GM18870 (cell line): ENCODE measurements around the gene COL19A1.
A peak's percentile ranks its signal among the peaks of the same experiment; 100 is the strongest.

ENCODE experiments used
- ATAC-seq: cut with Tn5 transposase; IDR thresholded peaks from one replicate; pipeline ENCODE4 v1.9.1; 2021; ENCODE audit warnings: moderate library complexity; ENCODE audit not compliant: unreplicated experiment

The COL19A1 gene

DNA sequence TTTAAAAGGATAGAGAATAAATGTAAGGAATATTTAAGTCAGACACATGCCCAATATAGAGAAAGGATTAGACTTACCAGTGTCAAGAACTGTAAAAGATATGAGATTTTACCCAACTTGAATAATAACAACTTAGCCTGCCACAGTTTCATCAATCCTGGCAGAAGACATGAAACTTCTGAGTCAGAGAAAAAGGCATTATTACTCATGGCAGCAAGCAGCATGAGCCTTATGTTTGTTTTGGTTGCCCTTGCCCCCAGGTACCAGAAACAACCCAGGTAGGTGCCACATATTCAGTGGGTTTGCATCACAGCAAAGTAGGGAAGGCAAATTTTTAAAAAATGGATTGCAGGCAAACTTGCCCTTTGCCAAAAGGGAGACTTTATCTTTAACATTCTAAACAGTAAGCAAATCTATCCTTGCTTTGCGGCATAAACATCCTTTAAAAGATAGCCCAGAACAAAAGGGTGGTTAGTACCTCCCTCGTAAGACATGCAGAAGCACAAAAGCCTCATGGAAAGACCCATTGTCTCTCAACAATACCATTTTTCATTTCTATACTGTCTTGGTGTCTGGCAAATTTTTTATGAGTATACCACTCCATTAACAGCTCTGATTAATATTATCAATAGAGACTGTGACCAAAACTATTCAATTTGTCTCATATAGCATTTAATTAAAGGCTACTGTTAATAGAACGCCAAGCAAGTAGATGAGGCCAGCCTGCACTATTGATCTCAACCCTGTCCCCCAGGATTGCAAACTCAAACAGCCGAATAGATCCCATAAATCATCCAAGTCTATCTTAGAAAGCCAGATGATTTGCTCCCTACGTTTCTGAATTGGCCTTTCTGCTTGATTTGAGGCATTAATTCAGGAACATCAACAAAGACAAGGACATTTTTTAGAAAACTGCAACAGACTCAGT is 185.1 kb downstream of the COL19A1 start:
- no peak for ATAC-seq

DNA sequence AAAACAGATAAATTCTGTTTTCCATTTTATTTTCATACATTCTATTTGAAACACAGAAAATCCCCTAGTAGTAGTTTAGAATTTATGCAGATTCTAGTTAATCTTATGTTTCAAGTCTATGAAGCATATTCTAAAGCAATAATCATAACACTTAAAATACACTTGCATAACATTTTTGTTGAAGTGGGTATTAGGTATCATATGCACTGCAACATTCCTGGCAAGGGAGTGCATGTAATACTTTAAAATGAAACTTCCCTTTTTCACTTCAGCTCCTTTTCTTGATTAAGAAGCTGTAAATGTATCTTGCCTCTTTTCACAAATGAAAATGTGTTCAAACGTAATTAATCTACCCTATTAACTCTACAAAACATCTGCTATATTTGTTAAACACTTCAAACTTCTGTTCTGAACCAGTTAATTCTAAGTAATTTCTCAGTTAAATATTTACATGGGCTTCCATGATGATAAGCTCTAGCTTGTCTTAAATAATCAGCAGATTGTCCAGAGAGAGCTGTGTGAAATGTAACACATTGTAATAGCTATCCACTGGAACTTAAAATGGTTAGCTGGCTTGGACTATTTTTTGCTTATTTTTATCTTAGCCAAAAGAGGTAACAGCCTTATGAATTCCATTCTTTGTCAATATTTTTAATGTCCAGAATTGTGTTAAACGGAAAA is 192.8 kb downstream of the COL19A1 start:
- ATAC-seq: no peak

DNA sequence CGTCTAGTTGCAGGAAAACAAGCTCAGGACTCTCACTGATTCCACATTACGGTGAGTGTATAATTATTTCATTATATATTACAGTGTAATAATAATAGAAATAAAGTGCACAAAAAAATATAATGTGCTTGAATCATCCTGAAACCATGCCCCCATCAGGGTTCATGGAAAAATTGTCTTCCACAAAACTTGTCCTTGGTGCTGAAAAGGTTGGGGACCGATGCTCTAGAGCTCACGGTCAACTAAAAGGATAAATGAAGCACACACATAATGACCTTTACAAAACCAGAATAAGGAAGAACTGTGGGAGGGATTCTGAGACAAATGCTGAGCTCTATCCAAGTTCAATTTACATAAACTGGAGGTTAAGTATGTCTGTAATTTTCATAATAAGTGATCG is 194.3 kb downstream of the COL19A1 start:
- no peak for ATAC-seq

DNA sequence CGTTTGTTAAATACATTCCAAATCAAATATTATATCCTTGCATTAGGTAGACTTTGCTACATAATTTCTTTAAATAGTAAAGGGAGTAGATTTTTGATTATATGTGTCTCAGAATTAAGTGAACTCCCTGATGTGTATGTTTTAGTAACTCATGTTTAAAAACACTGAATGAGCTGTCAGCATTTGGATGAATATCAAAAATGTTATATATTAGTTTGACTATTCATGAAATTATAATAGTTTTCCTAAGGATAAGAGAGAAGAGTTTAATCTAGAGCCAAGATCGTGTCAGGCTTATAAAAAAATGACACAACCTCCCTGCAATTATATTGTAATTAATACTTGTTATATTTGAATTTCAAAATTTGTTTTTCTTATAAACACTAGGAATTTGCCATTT is 195.2 kb downstream of the COL19A1 start:
- no peak for ATAC-seq

DNA sequence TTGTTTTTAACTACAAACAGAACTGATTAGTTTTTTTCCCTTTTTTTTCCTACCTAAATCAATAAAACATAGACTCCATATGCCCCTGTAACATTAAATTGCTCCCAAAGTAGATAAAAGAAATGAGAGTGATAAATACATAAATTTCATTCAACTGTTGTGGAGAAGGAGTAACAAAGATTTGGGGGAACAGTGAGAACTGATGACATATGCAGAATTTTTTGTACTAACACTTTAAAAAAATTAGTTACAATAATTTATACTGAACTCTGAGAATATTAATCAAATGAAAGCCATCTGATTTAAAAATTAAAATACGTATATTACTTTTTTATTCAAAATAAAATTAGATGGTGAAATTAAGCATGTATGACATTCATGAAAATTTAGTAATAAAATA is 195.7 kb downstream of the COL19A1 start:
- no peak for ATAC-seq

DNA sequence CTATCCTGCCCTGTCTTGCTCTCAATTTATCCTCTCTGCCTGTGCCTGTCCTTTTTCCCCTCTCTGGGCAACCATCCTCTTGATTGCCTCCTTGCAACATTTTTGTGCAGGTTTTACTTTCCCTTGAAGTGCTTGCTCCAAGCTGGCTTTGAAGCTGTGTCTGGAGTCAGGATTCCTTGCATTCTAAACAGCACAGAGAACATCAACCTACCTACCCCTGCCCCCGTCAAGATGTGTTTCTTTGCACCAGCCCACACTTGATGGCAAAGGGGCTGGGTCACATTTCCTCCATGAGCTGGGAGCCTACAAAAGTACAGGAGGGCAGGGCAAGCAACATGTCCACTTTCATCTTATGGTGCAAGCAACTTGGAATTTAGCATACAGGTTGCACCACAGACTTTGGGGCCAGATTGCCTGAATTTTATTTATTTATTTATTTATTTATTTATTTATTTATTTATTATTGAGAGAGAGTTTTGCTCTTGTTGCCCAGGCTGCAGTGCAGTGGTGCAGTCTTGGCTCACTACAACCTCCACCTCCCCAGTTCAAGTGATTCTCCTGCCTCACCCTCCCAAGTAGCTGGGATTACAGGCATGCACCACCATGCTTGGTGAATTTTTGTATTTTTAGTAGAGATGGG is 206.3 kb downstream of the COL19A1 start:
- no peak for ATAC-seq

DNA sequence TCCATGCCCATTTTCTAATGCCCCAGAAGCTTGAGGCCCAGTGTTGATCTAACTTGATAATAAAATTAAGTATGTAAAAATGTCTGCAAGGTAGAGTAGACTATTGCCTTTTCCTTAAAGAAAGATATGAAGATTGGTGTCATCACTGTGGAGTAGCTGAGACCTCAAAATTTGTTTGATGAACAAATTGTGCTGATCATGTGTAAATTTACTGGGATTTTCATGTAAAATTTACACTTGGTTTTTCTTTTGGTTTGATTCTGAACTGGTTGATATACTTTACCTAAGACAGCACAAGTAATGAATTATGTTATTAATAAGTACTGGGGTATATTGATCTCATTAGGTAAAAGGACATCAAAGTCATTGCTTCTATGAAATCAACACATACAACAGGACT is 207.3 kb downstream of the COL19A1 start:
- no peak for ATAC-seq

DNA sequence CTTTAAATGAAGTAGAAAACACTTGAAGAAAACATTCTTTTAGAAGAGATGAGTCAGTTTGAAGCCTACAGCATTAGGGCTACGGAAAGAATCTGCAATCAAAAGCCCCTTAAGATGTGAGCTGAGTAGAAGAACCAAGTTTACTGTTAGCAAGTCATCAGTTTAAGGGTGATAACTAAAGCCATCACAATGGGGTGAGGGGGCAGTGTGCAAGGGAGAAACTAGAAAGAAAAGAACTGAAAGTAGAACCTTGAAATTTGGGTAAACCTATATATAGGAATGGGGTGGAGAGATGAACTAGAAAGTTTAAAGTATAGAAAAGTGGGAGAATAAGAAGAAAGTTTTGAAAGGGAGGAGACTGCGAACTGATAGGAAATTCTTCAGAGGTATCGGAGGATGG is 212.9 kb downstream of the COL19A1 start:
- ATAC-seq: peak; percentile 39

DNA sequence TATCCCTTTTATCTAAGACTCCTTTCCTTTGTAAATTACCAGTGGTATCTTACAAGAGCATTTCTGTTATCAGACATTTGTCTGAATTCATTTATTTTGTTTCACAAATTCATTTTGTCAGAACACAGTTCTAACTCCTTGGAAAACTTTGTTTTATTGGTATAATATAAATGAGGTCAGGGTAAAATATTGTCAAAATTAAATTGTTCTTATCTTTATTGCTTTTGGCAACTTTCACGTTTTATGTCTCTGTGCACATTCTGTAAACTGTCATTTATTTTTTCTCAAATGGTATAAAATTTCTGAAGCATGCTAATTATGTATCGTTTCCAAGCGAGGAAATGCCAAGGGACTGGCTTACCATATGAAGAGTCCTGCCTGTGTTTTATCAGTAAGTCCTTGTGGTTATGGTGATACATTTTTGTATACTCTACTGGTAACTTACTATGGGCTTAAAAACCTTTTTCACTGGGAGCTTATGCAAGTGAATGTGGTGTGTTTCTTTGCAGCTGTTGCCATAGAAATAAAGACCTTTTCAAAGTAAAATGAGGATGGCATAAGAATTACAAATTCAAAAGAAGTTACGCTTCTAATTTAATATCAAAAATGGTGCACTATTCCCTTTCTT is 214.2 kb downstream of the COL19A1 start:
- ATAC-seq: no peak

DNA sequence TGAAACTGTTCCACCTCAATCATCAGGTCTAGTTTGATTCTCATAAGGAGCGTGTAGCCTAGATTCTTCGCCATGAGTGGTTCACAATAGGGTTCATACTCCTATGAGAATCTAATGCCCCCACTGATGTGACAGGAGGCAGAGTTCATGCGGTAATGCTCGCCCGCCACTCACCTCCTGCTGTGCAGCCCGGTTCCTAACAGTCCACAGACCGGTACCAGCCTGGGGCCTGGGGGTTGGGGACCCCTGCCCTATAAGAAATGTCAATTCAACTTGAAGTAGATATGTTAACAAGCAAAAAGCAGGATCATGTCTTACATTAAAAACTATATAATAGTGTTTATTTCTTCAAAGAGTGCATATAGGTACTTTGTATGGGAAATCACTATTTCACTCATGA is 216.5 kb downstream of the COL19A1 start:
- ATAC-seq: no peak

DNA sequence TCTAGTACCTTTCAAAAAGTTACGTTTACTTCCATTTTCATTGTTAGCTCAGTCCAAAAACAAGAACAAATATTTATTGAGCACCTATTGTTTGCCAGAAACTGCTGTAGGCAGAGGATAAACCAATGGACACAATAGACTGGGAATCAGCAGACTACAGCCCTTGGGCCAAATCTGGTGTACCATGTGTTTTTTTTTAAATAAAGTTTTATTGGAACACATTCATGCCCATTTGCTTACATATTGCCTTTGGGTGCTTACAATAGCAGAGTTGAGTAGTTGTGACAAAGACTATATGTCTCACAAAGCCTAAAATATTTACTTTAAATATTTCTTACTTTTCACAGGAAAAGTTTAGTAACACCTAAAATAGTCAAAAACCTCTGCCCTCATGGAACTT is 220.4 kb downstream of the COL19A1 start:
- no peak for ATAC-seq

DNA sequence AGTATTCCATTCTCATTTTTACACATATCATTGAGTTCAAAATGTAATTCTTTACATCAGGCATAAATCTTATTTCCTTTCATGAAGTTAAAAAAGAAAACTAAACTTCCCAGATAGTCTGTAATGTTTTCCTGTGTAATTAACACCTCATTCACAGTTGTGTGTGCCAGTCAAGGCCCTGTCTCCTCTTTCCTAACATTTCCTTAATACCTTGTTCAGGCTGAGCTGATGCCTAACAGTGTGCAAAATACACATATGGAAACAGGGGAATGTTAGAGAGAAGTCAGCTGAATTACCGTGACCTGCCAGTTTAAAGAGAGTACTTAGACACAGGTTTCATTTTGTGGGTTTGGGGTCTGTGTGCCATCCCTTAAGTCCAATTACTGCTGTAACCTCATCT is 227.8 kb downstream of the COL19A1 start:
- no peak for ATAC-seq

DNA sequence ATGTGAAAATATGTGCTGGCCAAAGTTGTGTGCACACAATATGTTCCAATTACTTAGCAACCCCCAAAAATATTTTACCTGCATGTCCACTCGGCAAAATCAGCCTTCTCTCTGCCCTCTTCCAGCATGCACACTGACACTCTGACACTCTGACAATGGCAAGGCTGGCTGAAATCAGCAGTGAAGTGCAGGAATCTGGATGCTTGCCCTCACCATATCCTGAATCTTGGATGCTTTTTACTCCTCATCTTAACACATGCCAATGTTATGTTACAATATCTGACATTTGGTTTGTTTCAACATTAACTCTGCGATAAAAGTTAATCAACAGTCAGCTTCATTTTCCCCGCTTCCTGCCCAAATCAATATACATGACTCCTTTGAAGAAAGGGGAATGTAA is 233.4 kb downstream of the COL19A1 start:
- no peak for ATAC-seq

DNA sequence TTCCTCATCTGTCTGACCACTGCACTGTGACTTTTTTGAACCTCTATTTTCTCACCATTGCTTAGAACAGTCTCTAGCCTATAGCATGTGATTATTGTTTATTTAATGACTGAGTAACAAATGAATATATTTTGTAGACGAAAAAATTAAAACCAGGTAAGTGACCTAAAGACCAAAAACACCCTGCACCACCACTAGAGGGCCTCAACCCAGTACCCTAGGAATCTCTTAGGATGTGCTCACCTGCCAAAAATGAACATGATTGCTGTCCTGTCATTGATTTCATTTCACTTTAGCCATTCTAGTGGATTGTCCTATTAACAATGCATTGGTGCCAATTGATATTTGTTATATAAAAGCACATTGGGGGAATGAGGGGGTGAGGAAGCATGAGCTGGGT is 237.4 kb downstream of the COL19A1 start:
- ATAC-seq: no peak

DNA sequence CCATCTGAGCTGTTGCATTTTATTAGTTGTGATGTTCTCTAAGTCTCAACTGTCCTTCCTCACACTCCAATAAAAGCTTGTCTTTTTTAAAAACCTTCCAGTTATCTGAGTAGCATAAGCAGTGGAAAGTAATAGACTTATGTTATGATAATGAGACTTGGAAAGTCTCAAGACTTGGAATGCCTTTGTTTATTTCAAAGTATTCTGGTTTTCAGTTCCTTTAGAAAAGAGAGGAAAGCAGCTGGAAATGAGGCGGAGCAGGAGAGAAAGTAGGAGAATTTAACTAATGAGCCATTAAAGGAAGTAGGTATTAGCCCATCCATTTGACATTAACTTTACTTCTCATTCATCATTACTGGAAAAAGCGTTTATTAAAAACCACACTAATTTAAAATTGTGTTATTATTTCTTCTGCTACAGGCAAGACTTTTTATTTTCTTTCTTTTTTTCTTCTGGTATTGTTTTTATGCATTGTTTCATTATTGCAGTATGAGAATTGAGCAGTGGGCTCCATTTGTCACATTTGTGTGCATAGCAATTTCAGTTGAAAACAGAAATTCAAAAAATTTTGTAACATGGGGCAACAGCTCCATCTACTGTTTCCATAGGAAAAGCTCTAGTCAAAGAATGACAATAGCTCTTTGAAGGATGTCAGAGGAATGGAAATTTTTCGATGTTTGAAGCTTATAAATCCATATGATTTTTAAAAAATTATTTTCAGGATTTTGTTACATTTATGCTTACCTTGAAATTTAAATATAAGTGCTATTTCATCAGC is 241.7 kb downstream of the COL19A1 start:
- ATAC-seq: peak; percentile 37

DNA sequence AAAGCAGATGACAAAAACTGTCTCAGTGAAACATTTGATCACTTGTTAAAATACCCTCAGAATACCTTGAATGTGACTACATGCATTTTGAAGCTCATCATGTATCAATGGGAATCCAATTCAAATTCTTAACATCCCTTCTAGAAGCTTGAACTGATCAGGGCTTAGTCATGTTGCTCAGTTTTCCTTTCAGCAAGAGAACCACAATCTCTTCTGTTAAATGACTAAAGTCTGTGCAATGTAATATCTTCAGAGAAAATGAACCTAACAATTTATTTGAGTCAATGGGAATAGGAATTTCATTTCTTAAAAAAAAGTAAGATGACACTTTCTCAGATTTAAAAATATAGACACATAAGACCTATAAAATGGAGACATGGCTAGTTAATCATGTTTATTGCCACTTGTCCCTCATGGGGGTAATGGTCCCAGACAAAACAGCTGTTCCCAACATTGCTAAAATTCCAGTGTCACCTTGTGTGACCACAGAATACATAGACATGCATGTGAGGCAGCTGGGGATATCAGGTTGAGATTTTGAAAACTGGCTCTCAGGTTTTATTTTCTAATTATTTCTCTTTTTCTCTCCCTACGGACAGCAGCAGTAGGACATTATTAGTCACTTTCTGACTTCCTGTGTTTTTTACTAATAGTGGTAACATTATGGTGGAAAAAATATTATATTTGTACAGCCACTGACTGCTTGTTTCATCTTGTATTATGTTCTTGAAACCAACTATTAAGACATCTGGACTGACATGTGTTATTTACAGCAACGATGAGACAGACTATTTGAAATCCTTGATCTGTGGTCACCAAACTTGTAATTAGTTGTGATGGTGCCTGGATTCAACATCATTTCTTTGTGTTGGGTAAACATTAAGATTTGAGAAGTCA is 244.0 kb downstream of the COL19A1 start:
- peak; percentile 60 for ATAC-seq

DNA sequence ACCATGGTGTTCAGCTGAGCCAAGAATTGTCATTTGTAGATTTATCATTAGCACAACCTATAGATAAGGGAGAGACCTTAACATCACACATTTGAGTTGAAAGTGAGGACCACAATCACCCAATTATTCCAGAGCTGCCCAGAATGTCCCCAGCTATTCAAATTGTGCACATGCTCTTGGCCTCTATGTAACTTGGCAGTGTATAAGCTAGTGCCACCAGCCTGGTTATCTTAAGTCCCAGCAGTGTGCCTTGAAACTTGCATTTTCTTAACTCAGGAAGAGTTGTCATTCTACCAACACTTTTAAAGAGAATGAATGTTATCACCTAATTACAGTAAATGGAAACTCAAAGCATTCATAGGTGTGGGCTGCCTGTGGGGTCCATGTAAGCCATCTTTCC is 245.4 kb downstream of the COL19A1 start:
- ATAC-seq: no peak

DNA sequence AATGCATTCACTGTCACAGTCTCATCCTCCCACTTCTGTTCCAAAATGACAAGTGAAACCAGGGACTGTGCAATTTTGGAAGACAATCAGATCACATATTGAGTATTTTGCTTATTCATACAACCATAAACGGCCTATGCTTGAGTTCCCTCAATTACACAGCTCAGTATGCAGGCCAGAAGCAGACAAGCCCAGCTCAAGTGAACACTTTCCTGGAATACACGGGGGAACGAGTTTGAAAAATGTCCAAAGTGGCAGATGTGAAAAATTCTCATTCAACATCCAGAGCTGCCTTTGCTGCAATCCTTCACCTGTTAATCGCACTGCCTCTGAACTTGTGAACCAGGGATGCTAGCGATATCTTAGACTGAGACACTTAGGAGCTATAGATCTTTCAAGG is 246.4 kb downstream of the COL19A1 start:
- ATAC-seq: no peak

DNA sequence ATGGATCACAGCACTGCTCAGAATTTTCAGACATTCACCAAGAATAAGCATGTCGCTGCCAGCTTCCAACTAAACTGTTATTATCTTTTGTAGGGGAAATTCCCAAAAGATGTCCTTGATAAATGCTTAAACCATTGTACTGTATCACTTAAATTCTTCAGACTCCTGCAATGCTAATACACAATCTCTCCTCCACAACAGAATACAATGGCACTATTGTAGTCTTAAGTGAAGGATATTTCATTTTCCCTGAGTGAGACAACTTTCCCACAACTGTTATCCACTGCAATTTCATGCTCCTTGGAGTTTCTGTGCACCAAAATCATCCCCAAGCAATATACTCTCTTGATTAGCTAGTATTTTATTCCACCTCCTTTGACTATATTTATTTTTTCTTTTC is 246.8 kb downstream of the COL19A1 start:
- ATAC-seq: no peak

DNA sequence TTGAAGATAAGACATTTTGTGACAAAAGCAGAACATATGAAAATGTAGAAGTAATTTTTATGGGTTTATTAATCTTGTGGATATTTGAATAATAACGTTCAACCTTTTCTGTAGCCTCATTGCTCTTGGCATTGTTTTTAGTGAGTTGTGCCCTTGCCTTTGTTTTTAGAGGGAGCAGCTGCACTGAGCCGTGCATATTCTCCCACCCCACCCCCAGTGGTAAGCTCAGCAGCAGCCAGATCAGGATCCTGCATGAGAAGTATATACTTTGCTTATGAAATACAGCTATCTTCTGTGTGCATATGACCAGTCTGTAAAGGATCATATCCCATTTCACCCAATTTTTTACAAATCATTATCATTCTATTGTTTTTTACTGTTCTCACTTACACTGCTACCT is 252.3 kb downstream of the COL19A1 start:
- ATAC-seq: no peak
